Hippocampal formation (tissue), 2 donors: ENCODE results near the gene RPS8.
"Not testable (repeated sequence)": the region's sequence is repeated elsewhere in the genome, so short reads cannot be mapped to it uniquely, and the experiment has no call there.

Experiments used
- DNase-seq, 2 donors: peaks; one replicate each; lab custom pipeline; 2025; lab: John Stamatoyannopoulos, UW

The RPS8 gene

DNA sequence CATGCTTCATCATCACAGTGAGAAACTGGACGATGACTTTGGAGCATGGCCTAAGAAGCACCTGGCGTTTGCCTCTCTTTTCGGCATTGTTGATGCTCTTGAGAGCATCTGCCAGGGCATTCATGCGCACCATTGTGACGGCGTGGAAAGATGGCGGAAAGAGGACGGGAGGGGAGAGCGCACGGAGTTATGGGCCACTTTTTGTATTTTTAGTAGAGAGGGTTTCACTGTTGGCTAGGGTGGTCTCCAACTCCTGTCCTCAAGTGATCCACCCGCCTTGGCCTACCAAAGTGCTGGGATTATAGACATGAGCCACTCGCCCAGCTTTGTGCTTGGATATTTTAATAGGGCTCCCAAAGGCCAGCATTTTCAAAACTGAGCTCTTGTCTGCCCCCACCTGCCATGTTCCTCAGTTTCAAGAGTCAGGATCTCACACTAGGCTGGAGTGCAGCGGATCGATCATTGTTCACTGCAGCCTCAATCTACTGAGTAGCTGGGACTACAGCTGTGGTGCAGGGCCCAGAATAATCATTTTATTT lies 5.3 kb downstream of the RPS8 start:
- no peak for DNase-seq

DNA sequence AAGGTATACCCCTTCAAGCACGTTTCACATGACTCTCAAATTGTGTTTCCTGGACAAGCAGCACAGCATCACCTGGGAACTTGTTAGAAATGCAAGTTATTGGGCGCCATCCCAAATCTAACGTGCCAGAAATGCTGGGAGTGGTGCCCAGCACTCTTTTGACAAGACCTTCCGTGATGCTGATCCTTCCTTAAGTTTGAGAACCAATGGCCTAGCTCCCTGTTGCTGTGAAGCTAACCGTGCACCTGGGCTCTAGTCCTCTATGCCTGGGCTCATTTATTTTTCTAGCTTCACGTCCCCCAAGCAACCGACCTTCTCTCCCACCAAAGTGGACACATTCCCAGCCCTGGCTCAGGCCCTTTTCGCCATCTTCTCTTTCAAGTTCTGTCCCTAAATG lies 8.4 kb downstream of the RPS8 start:
- DNase-seq: no peak

DNA sequence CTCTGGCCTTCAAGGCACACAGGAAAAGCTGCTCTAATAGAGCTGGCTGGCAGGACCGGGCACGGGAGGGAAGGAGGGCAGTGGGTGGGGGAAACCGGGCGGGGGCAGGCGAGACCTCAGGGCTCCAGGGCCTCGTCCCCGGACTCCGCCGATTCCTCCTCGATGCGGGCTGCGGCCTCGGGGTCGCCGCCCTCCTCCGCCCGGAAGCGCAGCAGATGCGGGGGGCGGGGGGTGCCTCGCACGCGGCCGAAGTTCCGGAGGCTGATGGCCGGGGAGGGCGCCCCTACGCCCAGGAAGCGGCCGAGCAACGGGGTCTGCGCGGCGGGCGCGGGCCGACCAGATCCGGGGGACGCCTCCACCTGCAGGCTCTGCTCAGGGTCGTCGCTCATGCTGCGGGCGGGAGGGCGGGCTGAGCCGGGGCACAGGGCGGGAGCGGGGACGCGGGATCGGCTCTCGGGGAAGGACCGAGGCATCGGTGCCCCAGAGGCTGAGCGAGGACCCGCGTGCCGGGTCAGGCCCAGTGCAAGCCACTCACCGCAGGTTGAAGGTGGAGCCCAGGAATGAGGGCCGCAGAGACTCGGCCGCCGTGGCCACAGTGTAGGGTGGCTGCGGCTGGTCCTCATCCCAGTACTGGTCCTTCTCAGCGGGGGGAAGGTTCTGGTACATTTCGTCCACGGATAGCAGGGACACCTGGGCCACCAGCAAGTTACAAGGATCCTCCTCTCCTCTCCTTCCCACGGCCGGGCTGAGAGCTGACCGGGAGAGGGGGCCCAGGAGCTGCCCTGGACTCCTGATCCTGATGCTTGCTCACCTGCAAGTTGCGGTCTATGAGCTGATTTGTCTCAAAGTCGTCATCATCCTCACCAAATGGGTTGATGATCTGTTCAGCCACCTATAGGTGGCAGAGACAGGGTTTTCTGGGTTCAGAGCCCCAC lies 9.0 kb downstream of the RPS8 start:
- DNase-seq: no peak

DNA sequence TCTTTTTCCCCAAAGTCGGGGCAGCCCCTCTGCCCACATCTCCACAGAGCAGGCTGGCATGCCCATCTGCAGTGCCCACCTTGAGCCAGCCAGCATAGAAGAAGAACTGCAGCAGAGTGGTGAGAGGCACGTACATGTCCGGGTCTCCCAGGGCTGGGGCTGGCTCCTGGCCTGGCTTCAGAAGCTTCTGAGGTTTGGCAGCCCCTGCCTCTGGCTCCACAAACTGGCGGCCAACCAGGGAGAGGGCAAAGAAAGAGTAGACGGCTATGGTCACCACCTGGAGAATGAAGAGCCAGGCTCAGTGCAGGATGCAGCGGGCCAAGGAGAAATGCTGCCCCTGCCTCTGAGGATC lies 9.7 kb downstream of the RPS8 start:
- no peak for DNase-seq

DNA sequence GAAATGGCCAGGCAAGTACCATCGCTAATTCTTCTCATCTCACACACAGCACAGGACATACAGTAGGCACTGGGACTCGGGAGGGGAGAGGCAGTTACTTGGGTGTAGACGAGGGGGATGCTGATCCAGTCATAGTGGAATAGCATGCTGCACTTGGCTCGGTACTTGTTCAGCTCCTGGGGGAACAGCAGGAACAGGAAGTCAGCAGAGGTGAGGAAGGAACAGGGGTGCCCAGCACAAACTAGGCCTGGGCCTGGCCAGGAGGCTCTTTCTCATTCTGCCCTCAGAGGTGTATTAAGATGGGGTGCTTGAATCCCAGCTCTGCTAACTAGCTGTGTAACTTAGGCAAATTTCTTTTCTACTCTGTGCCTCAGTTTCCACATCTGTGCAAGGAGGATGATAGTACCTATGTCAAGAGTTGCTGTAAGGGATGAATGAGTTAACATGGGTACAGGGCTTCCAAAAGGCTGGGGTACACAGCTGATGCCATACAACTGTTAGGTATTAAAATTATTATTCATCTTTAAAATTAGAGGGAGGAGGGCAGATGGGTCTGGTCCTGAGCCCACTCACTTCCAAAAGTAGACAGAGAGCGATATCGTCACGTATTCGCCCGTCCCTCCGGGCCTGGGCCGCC lies 10.3 kb downstream of the RPS8 start:
- DNase-seq: no peak

DNA sequence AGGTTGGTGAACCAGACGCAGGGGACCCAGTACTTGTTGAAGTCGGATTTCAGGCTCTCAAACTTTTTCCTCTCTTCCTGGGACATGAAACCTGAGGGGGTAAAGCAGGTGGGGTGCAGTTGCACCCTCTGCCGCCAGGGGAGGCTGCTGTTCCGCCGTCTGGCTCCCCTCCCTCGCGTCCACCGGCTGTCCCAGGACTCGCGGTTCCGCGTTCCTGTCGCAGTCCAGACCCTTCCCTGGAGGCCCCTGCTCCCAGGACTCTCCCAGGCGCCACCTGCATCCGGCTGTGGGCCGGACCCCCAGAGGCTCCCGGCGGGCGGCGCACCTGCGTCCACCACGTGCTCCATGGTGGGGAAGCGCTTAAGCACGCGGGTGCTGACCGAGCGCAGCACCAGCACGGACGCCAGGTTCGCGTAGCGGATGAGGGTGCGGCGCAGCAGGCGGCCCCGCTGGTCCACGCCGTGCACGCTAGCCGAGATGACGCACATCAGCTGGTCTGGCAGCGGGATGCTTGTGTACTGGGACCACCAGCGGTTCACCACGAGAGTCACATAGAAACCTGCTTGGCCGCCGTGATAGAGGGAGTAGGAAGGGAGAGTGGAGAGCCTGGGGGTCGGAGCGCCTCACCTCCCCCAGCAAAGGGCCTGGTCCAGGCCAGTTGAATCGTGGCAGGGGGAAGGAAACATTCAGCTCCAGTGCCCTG lies 10.9 kb downstream of the RPS8 start:
- peak in 1 of 2 donors; percentile 40 for DNase-seq

DNA sequence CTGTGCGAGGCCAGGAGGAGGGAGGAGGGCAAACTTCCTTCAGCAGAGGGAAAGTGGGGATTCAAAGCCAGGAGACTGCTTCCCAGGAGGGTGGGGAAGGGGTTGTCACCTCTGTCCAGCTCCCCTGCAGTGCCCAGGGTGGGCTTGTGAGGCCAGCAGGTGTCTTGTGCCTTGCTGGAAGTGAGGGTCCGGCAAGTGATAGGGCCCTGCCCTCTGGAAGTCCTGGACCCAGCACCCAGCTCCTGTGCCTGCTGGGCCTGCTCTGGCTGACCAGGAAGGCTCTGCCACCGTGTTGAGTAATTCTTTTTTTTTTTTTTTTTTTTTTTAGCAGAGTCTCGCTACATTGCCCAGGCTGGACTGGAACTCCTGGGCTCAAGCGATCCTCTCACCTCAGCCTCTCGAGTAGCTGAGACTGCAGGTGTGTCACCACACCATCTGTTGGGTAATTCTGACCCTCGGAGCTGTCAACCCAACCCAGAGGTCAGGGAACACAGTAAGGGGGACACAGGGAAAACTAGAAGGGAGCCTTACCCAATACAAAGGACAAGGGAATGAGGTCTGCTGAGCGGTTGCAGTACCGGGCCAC lies 11.6 kb downstream of the RPS8 start:
- DNase-seq: no peak

DNA sequence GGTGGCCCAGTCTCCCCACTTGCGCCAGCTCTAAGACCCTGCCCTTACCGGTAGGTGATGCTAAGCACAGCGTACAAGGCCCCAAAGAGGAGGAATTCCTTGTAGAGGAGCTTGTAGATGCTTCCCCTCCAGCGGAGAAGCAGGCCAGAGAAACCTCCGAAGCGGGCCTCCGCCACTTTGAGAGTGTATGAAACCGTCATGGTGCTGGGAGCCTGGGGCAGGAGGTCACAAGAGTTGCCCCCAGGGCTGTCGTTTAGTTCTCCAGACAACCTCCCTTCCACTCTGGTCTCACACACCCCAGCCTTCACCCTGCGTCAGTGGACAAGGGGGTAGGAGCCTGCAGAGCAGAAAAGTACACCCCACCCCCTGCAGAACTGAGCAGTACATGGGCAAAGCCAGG lies 12.2 kb downstream of the RPS8 start:
- DNase-seq: no peak

DNA sequence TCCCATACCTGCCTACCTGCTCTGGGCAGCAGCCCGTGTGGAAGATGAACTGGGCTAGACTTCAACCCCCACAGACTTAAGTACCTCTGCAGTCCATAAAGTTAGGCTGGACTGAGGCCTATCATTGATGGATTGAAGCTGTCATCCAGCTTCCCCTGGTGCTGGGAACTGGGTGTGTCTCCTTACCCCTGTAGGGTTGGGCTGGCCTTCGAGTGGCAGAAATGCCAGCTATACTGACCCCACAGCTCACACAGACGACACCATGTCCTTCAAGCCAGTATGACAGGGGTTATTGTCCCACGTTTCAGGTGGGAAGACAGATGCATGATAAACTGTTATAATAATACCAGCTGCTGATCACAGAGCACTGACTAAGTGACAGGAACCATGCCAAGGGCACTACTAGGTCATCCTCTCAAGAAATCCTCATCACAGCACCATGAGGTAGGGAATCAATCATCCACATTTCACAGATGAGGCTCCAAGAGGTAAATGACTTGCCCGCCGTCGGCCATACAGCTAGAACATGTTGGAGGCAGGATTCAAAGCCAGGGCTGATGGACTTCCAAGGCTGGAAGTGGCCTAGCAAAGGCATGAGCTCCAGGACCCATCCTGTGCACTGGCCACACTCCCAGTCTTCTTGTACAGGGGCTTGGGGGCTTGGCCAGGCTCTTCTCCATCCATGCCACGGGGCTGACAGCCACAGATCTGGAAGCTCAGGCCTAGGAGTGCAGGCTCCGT lies 12.9 kb downstream of the RPS8 start, which contains the start of gene BEST4:
Gene BEST4 (minus strand): TSS at position 51 of the 741 bp plus-strand sequence. CDS start 465 bp downstream, outside the sequence.
- no peak for DNase-seq

DNA sequence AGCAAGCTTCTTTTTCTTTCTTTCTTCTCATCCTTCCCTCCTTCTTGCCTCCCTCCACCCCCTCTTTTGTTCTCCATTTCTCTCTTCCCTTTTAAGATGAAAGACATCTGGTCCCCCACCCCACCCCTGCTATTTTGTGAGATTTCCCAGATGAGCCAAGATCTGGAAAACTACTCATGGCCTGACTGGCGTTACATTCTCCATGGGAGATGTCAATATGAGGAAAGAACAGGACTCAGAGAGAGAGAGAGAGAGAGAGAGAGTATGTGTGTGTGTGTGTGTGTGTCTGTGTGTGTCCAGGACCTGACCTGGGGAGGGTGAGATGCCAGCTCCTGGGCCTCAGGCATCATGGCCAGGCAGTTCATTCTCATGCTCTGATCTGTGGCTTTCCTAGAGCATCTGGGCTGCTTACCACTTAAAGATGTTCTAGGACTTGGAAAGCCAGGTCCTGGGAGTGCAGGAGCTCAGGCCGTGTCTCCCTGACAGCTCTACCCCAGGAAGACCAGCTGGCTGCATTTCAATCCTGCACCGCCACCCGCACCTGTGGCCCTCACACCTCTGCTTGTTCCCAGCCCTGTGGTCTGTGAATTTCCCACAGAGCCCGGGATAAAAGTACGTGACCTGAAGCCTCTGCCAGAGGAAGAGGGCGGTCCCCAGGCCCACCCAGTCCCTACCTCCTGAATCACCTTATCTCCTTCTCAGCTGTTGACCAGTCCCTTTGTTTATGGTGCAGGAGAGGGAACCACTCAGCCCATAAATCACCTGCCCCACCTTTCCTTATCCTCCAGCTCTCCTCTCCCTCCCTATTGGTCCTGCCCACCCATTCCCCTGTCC lies 15.8 kb downstream of the RPS8 start:
- DNase-seq: no peak

DNA sequence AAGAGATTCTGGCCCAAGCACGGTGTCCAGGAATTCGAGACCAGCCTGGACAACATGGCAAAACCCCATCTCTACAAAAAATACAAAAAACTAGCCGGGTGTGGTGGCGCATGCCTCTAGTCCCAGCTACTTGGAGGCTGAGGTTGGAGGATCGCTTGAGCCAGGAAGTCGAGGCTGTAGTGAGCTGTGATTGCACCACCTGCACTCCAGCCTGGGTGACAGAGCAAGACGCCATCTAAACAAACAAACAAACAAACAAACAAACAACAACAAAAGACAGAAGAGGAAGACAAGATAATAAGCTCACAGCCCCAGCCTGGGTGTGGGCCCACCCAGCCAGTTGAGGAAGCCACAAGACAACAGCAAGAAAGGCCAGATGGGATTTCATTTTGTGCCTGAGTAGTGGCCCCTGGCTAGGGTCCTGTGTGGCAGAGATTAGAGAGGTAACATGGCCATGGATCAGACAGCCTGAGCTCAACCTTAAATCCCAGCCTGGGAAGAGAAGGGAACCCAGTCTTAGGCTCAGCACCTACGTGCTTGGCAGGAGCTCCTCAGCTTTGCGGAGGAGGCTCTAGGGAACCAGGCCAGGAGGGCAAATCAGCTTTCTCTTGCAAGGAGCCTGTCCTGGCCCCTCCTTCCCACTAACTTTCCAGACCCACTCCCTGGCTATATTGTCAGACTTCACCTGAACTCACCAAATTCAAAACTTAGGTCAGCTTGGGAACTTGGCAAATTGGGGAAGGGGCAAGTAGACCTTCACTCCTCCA lies 17.6 kb downstream of the RPS8 start:
- no peak for DNase-seq

DNA sequence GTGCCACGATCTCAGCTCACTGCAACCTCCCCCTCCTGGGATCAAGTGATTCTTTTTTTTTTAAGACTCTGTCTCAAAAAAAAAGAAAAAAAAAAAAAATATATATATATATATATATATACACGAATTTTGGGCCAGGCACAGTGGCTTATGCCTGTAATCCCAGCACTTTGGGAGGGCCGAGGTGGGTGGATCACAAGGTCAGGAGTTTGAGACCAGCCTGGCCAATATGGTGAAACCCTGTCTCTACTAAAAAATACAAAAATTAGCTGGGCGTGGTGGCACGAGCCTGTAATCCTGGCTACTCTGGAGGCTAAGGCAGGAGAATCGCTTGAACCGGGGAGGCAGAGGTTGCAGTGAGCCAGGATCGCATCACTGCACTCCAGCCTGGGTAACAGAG lies 22.5 kb downstream of the RPS8 start:
- DNase-seq: not testable (repeated sequence)

DNA sequence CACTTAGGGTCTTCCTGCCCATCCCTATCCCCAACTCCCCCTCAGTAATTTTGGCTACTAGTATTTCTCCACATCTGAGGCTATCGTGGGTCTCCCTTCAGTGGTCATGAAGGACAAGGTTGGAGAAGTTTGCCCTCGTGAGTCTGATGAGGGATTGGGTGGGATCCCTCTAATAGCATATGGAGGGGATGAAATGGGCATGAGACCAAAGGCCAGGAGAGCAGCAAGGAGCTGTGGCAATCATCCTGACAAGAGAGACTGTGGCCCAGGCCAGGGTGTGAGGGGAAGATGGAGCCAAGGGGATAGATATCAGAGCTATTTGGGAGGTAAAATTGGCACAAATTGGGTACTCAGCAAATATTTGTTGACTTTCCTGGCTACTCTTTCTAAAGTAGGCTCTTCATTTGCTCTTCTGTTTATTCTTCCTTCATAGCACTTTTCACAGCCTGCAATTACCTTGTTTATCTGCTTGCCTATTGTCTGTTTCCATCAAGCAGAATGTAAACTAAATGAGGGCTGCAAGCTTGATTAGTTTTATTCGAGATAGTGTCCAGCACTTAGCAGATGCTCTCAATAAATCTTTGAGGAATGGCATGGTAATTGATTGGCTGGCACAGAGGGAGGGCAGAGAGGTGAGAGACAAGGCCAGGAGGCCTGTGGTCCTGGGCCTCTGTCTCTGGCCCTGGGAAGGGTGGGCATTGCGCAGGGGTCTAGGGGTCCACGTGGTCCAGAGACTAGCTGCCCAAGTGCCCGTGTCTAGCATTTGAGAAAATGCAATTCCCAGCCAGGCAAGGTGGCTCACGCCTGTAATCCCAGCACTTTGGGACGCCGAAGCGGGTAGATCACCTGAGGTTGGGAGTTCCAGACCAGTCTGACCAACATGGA lies 23.4 kb downstream of the RPS8 start:
- no peak for DNase-seq

DNA sequence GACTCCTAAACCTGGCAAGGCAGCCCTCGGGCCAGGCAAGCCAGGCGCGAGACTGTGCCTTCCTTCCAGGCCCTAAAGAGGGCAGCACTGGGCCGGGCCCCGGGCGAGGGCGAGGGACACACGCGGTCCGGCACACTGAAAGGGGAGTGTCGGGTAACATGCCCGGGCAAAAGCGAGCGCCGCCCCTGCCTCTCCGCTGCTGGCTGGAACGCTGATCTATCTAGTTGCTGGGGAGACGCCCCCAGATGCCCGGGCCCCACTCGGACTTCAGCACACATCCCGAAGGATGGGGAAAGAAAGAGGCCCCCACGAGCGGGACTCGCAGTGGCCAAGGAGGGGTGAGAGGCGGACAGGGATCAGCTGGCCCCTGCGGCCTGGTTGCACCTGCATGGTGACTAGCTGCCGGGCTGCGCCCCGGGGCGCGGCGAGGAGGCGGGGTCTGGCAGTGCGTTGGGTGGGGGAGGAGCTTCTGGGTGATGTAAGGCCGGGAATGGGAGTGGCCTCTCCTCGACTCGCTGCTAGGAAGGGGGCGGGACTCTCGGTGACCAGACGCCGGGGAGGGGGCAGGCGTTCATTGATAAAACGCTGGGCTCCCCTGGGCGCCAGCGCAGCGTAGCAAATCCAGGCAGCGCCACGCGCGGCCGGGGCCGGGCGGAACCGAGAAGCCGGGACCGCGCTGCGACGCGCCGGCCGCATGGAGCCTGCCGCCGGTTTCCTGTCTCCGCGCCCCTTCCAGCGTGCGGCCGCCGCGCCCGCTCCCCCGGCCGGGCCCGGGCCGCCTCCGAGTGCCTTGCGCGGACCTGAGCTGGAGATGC lies 24.6 kb downstream of the RPS8 start, which contains the start of gene PLK3:
Gene PLK3 (plus strand): TSS at position 608 of the 815 bp plus-strand sequence. CDS start 87 bp downstream, at position 695.
- peak; percentile 98 to 99 for DNase-seq

DNA sequence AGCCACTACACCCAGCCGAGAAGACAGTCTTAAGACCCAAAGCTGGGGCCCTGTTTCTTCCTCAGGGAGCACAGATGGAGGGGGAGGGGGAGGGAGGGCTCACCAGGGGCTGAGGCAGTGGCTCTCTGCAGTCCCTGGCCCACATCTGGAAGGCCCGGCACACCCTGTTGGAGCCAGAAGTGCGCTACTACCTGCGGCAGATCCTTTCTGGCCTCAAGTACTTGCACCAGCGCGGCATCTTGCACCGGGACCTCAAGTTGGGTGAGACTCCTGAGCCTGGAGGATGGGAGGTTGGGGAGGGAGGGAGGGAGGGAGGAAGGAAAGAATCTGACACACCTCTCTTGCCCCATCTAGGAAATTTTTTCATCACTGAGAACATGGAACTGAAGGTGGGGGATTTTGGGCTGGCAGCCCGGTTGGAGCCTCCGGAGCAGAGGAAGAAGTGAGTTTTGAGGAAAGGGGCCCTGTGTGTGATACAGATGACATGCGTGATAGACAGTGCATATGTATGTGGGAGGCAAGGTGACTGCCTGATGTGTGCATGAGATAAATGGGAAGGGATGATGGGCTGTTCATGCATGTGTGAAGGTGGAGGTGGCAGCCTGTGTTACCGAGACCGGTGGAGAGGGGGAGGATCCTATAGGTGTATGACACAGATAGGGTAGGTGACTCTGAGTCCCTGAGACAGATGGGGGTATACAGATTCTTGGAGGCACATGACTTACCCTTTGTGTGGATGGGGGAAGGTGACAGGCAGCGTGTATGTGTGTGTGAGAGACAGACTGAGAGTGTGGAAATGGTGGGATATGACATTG lies 26.4 kb downstream of the RPS8 start:
- no peak for DNase-seq

DNA sequence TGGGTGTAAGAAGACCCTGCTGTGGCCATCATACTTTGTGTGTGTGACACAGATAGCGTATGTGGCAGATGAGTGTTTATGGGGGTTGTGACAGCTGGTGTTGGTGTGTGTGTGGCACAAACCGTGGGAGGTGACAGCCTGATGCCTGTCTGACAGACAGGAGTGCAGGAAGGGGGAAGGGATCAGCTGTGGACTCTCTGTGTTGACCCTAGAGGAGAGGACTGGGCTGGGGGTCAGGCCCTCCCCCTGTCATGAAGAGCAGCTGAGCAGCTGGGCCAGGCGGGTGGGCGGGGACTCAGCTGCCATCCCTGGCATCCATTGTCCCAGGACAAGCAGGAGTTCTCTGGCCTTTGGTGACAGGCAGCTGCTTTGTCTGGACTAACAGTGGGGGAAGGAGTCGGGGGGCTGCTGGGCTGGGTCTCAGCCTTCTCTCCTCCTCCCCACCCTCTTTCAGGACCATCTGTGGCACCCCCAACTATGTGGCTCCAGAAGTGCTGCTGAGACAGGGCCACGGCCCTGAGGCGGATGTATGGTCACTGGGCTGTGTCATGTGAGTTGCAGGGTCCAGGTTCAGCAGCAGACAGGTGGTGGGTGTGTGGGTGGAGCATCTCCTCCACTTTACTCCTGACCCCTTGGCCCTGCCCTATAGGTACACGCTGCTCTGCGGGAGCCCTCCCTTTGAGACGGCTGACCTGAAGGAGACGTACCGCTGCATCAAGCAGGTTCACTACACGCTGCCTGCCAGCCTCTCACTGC lies 27.1 kb downstream of the RPS8 start:
- no peak for DNase-seq
